ENCODE measurements around the gene DNER.

DNER gene

DNA sequence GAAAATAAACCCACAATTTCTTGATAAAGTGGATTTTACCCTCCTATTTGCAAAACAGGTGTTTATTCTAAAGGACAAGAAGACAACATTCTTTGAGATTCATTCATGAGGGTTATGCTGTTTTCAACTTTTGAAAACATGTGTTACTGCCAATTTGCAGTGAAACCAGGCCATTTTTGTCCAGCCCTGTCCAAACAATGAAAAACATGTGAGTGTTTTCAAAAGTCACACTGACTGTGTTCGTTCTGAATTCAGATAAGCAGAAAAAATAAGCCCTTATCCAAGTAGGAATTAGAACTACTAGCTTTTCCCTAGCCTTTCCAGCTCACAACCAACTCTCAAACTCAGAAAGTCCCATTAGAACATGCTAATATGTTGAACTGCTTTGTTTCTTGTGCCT is 295.2 kb downstream of the DNER start:
- no peaks in the 10 kb centered on the region for H3K27me3 ChIP-seq (replicated peaks)
- no peak overlapping the region for H3K27ac ChIP-seq
- H3K4me3 ChIP-seq (ENCODE audit: low read depth, low read length): no peak overlapping the region
- DNase-seq: no peak
- H3K36me3 ChIP-seq (replicated peaks): no peaks in the 10 kb centered on the region
- TF ChIP-seq, protein P1, sequence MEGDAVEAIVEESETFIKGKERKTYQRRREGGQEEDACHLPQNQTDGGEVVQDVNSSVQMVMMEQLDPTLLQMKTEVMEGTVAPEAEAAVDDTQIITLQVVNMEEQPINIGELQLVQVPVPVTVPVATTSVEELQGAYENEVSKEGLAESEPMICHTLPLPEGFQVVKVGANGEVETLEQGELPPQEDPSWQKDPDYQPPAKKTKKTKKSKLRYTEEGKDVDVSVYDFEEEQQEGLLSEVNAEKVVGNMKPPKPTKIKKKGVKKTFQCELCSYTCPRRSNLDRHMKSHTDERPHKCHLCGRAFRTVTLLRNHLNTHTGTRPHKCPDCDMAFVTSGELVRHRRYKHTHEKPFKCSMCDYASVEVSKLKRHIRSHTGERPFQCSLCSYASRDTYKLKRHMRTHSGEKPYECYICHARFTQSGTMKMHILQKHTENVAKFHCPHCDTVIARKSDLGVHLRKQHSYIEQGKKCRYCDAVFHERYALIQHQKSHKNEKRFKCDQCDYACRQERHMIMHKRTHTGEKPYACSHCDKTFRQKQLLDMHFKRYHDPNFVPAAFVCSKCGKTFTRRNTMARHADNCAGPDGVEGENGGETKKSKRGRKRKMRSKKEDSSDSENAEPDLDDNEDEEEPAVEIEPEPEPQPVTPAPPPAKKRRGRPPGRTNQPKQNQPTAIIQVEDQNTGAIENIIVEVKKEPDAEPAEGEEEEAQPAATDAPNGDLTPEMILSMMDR (IDR thresholded peaks at IDR 0.05; ENCODE audit: low read depth, low read length, missing control alignments): no peak
- in situ Hi-C loops (cut with HindIII; ENCODE audit: low pct_ligation_motif_present, low sequenced_read_pairs): no loop called here

DNA sequence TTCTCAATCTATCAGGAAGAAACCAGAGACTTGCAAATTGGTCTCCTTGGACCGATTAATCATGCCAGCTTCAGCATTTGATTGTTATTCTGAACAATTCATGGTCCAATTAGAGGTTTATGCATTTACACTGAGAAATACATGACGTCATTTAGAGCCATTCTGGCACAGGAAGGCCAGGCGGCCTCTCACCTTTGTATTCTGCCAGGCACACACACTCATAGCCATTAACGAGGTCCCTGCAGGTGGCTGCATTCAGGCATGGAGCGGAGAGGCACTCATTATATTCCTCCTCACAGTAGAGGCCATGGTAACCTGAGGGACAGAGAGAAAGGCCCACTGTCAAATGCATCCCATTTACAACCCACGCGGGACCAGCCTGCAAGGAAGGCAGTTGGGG is 296.4 kb downstream of the DNER start:
- TF ChIP-seq, protein P1 (IDR thresholded peaks at IDR 0.05; ENCODE audit: low read depth, low read length, missing control alignments): no peak
- Histone ChIP-seq H3K27me3 (replicated peaks) (no peaks in the 10 kb centered on the region), H3K36me3 (replicated peaks) (no peaks in the 10 kb centered on the region), H3K27ac (no peak overlapping the region), H3K4me3 (ENCODE audit: low read depth, low read length) (no peak overlapping the region)
- no peak for DNase-seq
- in situ Hi-C loops (cut with HindIII; ENCODE audit: low pct_ligation_motif_present, low sequenced_read_pairs): no loop called here

DNA sequence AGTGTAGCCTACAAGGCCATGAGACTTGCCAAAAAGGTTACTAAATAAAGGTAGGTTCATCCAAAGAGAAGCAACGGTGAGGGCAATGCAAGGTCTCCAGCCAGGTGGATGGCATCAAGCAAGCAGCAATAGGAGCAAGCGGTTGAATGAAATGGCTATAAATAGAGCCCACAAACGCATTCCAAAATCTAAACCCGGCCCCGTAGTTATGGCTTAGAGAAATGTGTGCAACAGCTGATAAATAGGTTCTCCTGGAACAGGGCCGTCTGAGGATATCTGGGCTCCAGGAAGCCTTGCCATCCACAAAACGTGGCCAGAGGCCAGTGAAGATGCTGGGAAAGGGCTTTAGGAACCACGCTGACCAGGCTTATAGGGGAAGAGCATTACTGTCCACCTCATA is 297.2 kb downstream of the DNER start:
- H3K27me3 ChIP-seq (replicated peaks): no peaks in the 10 kb centered on the region
- no peaks in the 10 kb centered on the region for H3K36me3 ChIP-seq (replicated peaks)
- TF ChIP-seq, protein P1 (IDR thresholded peaks at IDR 0.05; ENCODE audit: low read depth, low read length, missing control alignments): no peak
- in situ Hi-C loops (cut with HindIII; ENCODE audit: low pct_ligation_motif_present, low sequenced_read_pairs): no loop called here
- no peak for DNase-seq
- no peak overlapping the region for H3K4me3 ChIP-seq (ENCODE audit: low read depth, low read length)
- no peak overlapping the region for H3K27ac ChIP-seq

DNA sequence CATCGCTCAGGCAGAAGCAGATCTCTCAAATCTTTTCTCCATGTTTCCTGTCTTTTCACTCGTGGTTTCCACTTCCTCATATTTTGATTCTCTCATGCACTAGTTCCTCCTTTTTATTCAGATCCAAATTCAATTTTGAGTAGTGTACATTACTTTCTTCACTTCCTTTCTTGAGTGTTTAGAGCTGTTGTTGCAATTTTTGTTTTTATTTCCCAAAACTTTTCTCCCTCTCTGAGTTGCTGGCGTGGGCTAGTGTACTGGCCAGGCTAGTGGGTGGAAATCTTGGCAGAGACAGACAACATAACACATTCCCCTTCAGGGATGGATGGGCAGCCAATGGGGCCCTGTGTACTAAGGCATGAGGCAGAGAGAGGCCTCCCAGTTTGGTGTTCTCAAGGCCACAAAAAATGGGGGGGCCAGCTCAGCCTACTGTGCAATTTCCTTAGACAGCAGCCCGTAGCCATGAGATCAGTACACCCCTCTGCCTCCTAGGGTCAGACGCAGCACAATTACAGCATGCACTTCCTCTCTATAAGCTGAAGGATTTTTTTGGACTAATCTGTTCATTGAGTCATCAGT is 298.1 kb downstream of the DNER start:
- no peaks in the 10 kb centered on the region for H3K27me3 ChIP-seq (replicated peaks)
- in situ Hi-C loops (cut with HindIII; ENCODE audit: low pct_ligation_motif_present, low sequenced_read_pairs): no loop called here
- TF ChIP-seq, protein P1 (IDR thresholded peaks at IDR 0.05; ENCODE audit: low read depth, low read length, missing control alignments): no peak
- H3K4me3 ChIP-seq (ENCODE audit: low read depth, low read length): no peak overlapping the region
- peak; percentile 63 for DNase-seq
- peak overlapping the region; percentile 2 for H3K27ac ChIP-seq
- no peaks in the 10 kb centered on the region for H3K36me3 ChIP-seq (replicated peaks)

DNA sequence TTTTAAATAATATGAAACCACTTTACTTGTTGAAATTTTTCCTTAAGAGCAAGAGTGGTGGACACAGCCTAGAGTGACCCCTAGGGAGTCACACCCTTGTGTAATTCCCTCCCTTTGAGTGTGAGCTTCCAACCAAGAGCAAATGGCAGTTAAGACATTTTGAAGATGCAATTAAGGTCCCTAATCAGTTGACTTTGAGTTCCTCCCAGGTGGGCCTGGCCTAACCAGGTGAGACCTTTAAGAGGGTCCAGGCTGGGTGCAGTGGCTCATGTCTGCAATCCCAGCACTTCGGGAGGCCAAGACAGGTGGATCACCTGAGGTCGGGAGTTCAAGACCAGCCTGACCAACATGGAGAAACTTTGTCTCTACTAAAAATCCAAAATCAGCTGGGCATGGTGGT is 299.7 kb downstream of the DNER start:
- DNase-seq: no peak
- H3K27me3 ChIP-seq (replicated peaks): no peaks in the 10 kb centered on the region
- no peak overlapping the region for H3K4me3 ChIP-seq (ENCODE audit: low read depth, low read length)
- in situ Hi-C loops (cut with HindIII; ENCODE audit: low pct_ligation_motif_present, low sequenced_read_pairs): no loop called here
- TF ChIP-seq, protein P1 (IDR thresholded peaks at IDR 0.05; ENCODE audit: low read depth, low read length, missing control alignments): no peak
- no peaks in the 10 kb centered on the region for H3K36me3 ChIP-seq (replicated peaks)
- no peak overlapping the region for H3K27ac ChIP-seq

DNA sequence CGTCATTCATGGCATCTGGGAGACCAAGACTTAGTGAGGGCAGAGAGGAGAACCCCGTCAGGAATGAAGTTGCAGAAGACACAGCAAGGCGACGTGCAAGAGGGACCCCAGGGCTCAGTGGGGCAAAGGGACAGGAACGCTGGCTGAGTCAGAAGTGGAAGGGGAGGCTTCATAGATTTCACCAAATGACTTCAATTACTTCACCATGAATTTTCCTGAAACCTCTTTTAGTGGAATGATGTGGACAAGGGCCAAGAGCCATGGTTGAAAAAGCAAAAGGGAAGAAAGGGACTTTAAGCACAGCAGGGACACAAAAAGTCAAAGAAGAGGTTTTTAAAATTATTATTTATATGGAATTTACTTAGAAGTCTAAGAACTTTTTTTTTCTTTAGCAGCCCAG is 301.7 kb downstream of the DNER start:
- Histone ChIP-seq H3K4me3 (ENCODE audit: low read depth, low read length) (no peak overlapping the region), H3K36me3 (replicated peaks) (no peaks in the 10 kb centered on the region), H3K27me3 (replicated peaks) (no peaks in the 10 kb centered on the region), H3K27ac (no peak overlapping the region)
- no peak for DNase-seq
- in situ Hi-C loops (cut with HindIII; ENCODE audit: low pct_ligation_motif_present, low sequenced_read_pairs): no loop called here
- TF ChIP-seq, protein P1 (IDR thresholded peaks at IDR 0.05; ENCODE audit: low read depth, low read length, missing control alignments): no peak
